Upper lobe of right lung (tissue), 1 donor: ENCODE results near the gene GYPC. TPM values are rescaled to one million over a fixed set of nuclear protein-coding genes. Genes with fewer than 3 reads are reported as not detected.
"Not testable (repeated sequence)": the region's sequence is repeated elsewhere in the genome, so short reads cannot be mapped to it uniquely, and the experiment has no call there.

Experiments
- ATAC-seq: fragments of 200-7000 bp; cut with Tn5 transposase; one replicate; pipeline ENCODE4 v1.9.1; 2020; ENCODE audit warnings: mild to moderate bottlenecking, moderate library complexity
- DNase-seq: peaks from one replicate; pipeline ENCODE4 v3.0.0-alpha.2; 2020
- H3K27ac ChIP-seq: fragments of 200-600 bp; one replicate; pipeline ENCODE4 v1.8.0; 2022
- H3K27me3 ChIP-seq: fragments of 200-600 bp; one replicate; pipeline ENCODE4 v1.8.0; 2022; ENCODE audit warnings: mild to moderate bottlenecking
- H3K36me3 ChIP-seq: fragments of 200-600 bp; one replicate; pipeline ENCODE4 v1.8.0; 2022
- H3K4me1 ChIP-seq: fragments of 200-600 bp; one replicate; pipeline ENCODE4 v1.8.0; 2022
- H3K4me3 ChIP-seq: fragments of 200-600 bp; one replicate; pipeline ENCODE4 v1.8.0; 2022; ENCODE audit warnings: mild to moderate bottlenecking
- H3K9me3 ChIP-seq: fragments of 200-600 bp; one replicate; pipeline ENCODE4 v1.8.0; 2022
- intact Hi-C: fragments of 100-400 bp; cut with DNase I; formaldehyde crosslinking; loops from one replicate; pipeline ENCODE4 v1.11.0; 2022
- total RNA-seq: library from RNA; stranded (reverse); fragmentation: NEBNext Ultra II Directional; extraction: Animal tissue kit (Norgen Biotek cat#: 25700); gene quantifications from one replicate; pipeline ENCODE4 v1.2.1, GENCODE V29; 2021
- TF ChIP-seq, protein P1 (sequence below): fragments of 200-600 bp; IDR thresholded peaks from one replicate; pipeline ENCODE4 v1.8.0; 2022; ENCODE audit warnings: antibody characterized with exemption
- donor health status: DM: no; HTN: yes; CAD: no; lungs with severe emphysema.

Gene GYPC
- total RNA-seq, 1 donor from 2014 or later, result 76.7 TPM

DNA sequence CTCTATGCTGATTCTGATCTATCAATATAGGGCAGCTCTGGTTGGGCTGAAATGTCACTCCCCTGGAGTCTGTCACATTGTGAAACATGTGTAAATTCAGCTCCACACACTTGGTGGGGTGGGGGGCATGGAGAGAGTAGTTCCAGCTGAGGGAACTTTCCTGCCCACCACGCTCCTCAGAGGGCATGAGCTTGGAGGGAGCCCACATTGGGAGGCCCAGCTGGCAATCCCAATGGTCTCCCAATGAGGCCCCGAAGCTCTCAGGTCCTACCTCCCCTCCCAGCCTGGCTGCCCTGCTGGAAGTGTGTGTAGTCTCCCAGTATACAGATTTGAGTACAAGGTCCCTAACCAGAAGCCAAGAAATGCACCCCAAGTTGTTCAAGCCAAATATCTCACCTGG, 31.5 kb downstream of the GYPC start:
- no peak for ATAC-seq
- H3K4me1 ChIP-seq, result no peaks in the 10 kb centered on the region
- TF ChIP-seq, protein P1, sequence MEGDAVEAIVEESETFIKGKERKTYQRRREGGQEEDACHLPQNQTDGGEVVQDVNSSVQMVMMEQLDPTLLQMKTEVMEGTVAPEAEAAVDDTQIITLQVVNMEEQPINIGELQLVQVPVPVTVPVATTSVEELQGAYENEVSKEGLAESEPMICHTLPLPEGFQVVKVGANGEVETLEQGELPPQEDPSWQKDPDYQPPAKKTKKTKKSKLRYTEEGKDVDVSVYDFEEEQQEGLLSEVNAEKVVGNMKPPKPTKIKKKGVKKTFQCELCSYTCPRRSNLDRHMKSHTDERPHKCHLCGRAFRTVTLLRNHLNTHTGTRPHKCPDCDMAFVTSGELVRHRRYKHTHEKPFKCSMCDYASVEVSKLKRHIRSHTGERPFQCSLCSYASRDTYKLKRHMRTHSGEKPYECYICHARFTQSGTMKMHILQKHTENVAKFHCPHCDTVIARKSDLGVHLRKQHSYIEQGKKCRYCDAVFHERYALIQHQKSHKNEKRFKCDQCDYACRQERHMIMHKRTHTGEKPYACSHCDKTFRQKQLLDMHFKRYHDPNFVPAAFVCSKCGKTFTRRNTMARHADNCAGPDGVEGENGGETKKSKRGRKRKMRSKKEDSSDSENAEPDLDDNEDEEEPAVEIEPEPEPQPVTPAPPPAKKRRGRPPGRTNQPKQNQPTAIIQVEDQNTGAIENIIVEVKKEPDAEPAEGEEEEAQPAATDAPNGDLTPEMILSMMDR, result no peak
- H3K27me3 ChIP-seq, result no peaks in the 10 kb centered on the region
- H3K27ac ChIP-seq, result no peak overlapping the region
- H3K36me3 ChIP-seq, result no peaks in the 10 kb centered on the region
- DNase-seq, result no peak
- no peak overlapping the region for H3K4me3 ChIP-seq
- H3K9me3 ChIP-seq, result no peaks in the 10 kb centered on the region
- intact Hi-C loops, result no loop called here

DNA sequence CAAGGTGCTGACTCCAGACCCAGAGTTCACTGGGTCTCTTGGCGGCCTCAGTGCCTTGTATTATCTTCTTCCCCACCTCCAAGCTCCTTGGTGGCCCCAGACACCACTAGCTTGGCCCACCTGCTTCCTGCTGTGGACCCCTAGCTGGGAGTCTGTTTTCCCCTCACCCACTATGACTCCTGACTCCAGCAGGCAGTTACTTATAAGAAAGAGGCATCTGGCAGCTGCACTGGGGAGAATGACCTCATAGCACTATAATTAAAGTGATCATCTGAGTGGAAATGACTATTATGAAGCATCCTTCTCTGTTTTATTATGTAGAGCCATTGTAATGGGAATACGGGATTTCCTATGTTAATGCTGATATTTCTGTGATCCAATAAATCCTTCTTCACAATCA, 32.6 kb downstream of the GYPC start:
- intact Hi-C loops, H3K27ac ChIP-seq, H3K4me1 ChIP-seq, H3K27me3 ChIP-seq, H3K36me3 ChIP-seq, H3K4me3 ChIP-seq, DNase-seq, H3K9me3 ChIP-seq, ATAC-seq: not testable (repeated sequence)

DNA sequence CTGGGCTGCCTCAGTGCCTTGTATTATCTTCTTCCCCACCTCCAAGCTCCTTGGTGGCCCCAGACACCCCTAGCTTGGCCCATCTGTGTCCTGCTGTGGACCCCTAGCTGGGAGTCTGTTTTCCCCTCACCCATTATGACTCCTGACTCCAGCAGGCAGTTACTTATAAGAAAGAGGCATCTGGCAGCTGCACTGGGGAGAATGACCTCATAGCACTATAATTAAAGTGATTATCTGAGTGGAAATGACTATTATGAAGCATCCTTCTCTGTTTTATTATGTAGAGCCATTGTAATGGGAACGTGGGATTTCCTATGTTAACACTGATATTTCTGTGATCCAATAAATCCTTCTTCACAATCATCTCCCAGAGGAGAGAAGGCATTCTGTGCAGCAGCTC, 36.3 kb downstream of the GYPC start:
- ATAC-seq, H3K9me3 ChIP-seq, intact Hi-C loops, H3K27me3 ChIP-seq, H3K4me1 ChIP-seq, H3K4me3 ChIP-seq, H3K27ac ChIP-seq, DNase-seq: not testable (repeated sequence)
- H3K36me3 ChIP-seq, result peaks cover 19% of the 10 kb centered on the region

DNA sequence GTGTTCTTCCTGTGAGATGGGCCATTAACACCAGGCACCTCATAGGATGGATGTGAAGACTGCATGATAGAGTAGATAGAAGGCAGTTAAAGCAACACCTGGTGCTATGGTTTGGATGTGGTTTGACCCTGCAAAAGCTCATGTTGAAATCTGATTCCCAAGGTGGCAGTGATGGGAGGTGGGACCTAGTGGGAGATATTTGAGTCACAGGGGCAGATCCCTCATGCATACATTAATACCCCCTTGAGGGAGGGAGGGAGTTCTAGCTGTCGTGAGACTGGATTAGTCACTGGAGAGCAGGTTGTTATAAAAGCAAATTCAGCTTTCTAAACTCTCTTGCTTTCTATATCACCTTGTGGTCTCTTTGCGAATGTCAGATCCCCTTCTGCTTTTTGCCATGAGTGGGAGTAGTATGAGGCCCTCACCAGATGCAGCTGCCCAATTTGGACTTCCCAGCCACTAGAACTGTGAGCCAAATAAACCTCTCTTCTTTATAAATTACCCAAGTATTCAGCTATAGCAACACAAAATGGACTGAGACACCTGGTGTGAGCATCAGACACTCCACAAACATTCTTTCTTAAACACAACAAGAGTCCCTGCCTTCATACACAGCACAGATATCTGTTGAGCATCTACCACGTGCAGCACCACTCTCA, 37.1 kb downstream of the GYPC start:
- H3K4me1 ChIP-seq, H3K4me3 ChIP-seq, ATAC-seq, DNase-seq, H3K27ac ChIP-seq, H3K27me3 ChIP-seq, intact Hi-C loops, H3K9me3 ChIP-seq: not testable (repeated sequence)
- peaks cover 19% of the 10 kb centered on the region for H3K36me3 ChIP-seq

DNA sequence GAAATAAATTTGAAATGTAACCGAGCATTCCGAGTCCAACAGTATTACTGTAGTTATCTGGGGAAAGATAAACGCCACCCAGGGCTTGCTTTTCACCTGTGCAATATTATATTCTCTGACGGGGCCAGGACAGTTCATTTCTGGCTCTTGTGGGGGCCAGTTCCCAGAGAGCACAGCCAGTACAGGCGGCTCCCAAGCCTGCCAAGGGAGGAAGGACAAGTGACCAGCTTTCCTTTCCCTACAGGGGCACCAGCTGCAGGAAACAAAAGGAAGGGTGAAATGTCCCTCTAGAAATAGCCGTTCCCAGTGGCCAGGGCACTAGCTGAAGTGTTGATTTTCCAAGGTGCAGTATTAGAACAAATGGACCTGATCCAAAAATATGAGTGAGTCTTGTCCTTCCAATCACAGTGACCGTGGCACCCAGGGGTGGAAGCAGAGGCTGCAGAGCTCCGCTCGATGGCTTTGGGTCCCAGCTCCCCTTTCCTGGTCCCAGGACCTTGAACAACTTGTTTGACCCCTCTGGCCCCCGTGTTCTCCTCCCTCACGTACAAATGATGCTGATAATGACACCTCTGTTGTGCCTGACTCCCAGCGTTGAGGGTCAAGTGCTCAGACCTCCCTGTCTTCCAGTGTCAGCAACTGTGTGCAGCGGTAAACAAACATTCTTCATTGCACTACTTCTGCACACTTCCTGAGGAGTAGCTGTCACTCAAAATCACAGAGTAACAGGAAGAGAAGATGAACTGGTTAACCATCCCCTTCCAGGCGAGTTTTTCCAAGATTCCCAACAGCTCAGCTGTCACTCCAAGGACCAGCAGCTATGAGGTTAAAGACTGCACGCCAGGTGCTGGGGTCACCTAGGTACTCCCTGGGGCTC, 40.9 kb downstream of the GYPC start:
- Histone ChIP-seq H3K4me1 (peaks cover 14% of the 10 kb centered on the region), H3K9me3 (no peaks in the 10 kb centered on the region), H3K27ac (no peak overlapping the region), H3K4me3 (no peak overlapping the region), H3K27me3 (no peaks in the 10 kb centered on the region), H3K36me3 (peaks cover 19% of the 10 kb centered on the region)
- intact Hi-C loops, result no loop called here
- ATAC-seq (no peak), DNase-seq (no peak)
- TF ChIP-seq, protein P1, result no peak

DNA sequence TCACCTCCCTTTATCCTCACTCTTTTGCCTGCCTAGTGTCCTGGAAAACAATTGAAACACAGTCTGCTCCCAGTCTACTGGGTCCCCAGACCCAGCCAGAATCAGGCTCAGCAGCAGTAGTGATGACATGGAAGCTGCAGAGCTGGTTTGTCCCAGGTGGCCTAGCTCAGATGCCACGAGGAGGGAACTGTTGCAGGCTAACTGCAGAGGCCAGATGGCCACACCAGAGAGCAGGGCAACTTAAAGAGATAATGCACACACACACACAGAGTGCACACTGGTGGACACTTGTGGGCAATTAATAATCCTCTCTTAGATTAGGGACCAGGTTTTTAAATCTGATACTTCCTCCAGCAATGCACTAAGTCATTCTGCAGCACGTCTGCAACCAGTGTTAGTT, 42.4 kb downstream of the GYPC start:
- H3K36me3 ChIP-seq, result peaks cover 19% of the 10 kb centered on the region
- no peak for DNase-seq
- H3K27ac ChIP-seq, result no peak overlapping the region
- TF ChIP-seq, protein P1, result no peak
- no peak for ATAC-seq
- intact Hi-C loops, result no loop called here
- peaks cover 14% of the 10 kb centered on the region for H3K4me1 ChIP-seq
- H3K9me3 ChIP-seq, result no peaks in the 10 kb centered on the region
- no peaks in the 10 kb centered on the region for H3K27me3 ChIP-seq
- H3K4me3 ChIP-seq, result no peak overlapping the region

DNA sequence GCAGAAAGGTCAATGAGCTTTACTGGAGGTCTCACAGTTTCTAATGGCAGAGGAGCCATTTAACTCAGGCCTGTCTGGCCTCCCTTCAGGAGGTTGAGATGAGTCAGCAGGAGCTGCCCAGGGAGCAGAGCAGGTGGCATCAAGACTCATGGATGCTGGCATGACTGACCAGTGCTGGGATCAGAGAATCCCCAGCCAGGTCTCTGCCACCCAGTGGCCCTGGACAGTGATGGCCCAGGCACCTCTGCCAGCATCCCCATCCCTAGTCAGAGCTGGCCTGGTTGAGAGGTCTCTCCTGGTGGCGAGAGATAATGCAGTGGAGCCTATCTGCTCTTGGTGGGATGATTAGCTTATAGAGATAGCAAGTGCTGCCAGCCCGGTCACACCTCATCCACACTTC, 43.1 kb downstream of the GYPC start:
- no peaks in the 10 kb centered on the region for H3K27me3 ChIP-seq
- H3K27ac ChIP-seq, result peak overlapping the region; percentile 30
- H3K4me3 ChIP-seq, result no peak overlapping the region
- H3K4me1 ChIP-seq, result peaks cover 14% of the 10 kb centered on the region
- no peaks in the 10 kb centered on the region for H3K9me3 ChIP-seq
- intact Hi-C loops, result no loop called here
- TF ChIP-seq, protein P1, result no peak
- ATAC-seq, result no peak
- no peak for DNase-seq
- H3K36me3 ChIP-seq, result peaks cover 19% of the 10 kb centered on the region
